Endodermal cell (in vitro differentiated cells): ENCODE results near the gene LSMEM2. TPM values are rescaled to one million over a fixed set of nuclear protein-coding genes. Genes with fewer than 3 reads are reported as not detected.

Experiments
- DNase-seq: peaks from one replicate; pipeline ENCODE4 v3.0.0-alpha.2; 2017
- H3K27ac ChIP-seq: 2 replicates; pipeline ENCODE4 v1.5.1; 2013; ENCODE audit warnings: mild to moderate bottlenecking, low read depth, low read length, moderate library complexity
- H3K27me3 ChIP-seq: 2 replicates; pipeline ENCODE4 v1.6.1; 2013; ENCODE audit warnings: mild to moderate bottlenecking, low read length, moderate library complexity; ENCODE audit not compliant: insufficient read depth, control insufficient read depth, poor library complexity, severe bottlenecking
- H3K36me3 ChIP-seq: 2 replicates; pipeline ENCODE4 v1.7.0; 2013; ENCODE audit warnings: mild to moderate bottlenecking, low read length, moderate library complexity; ENCODE audit not compliant: control insufficient read depth, insufficient read depth
- H3K4me1 ChIP-seq: one replicate; pipeline ENCODE4 v1.7.0; 2013; ENCODE audit warnings: low read length; ENCODE audit not compliant: control insufficient read depth, insufficient read depth
- H3K4me3 ChIP-seq: 2 replicates; pipeline ENCODE4 v1.5.1; 2013; ENCODE audit warnings: mild to moderate bottlenecking, low read length, moderate library complexity
- H3K9ac ChIP-seq: 2 replicates; pipeline ENCODE4 v1.6.1; 2013; ENCODE audit warnings: mild to moderate bottlenecking, low read length, moderate library complexity; ENCODE audit not compliant: poor library complexity, severe bottlenecking; ENCODE audit errors: extremely low read depth
- H3K9me3 ChIP-seq: 2 replicates; pipeline ENCODE4 v1.6.1; 2013; ENCODE audit warnings: mild to moderate bottlenecking, low read length, moderate library complexity; ENCODE audit not compliant: control insufficient read depth
- H3K27ac Mint-ChIP-seq: 2 replicates; pipeline ENCODE4 v1.8.0; 2020; ENCODE audit warnings: mixed read lengths
- H3K27me3 Mint-ChIP-seq: 2 replicates; pipeline ENCODE4 v1.8.0; 2021; ENCODE audit warnings: mild to moderate bottlenecking, mixed read lengths; ENCODE audit not compliant: insufficient read depth
- H3K36me3 Mint-ChIP-seq: 2 replicates; pipeline ENCODE4 v1.8.0; 2020; ENCODE audit warnings: low read depth, mixed read lengths
- H3K4me1 Mint-ChIP-seq: 2 replicates; pipeline ENCODE4 v1.8.0; 2020; ENCODE audit warnings: mixed read lengths
- H3K4me3 Mint-ChIP-seq: 2 replicates; pipeline ENCODE4 v1.8.0; 2020; ENCODE audit warnings: mild to moderate bottlenecking, moderate library complexity, mixed read lengths
- H3K9me3 Mint-ChIP-seq: 2 replicates; pipeline ENCODE4 v1.8.0; 2020; ENCODE audit warnings: mild to moderate bottlenecking, mixed read lengths
- CTCF ChIP-seq: fragments of 200-600 bp; sonication (generic); conservative IDR thresholded peaks from 2 replicates; pipeline ENCODE4 v1.5.0; 2021; ENCODE audit warnings: antibody characterized with exemption, mild to moderate bottlenecking
- WGBS, 2 experiments: methylation state at CpG; one replicate each; pipeline versions ENCODE4 v1.1.5 to v1.1.7; 2013; ENCODE audit warnings: missing lambda C conversion rate in 2 of 2, mixed read lengths in 1 of 2; ENCODE audit not compliant: insufficient coverage in 1 of 2, insufficient read length in 1 of 2; 5-methylcytosine and 5-hydroxymethylcytosine counted together
- total RNA-seq, 2 donors: library from RNA; stranded (reverse); fragmentation: NEBNext Ultra II Directional in 1 of 2; extraction: Animal tissue kit (Norgen Biotek cat#: 25700) in 1 of 2; gene quantifications; 2 replicates in 1 of 2; 3 replicates in 1 of 2; pipeline ENCODE4 v1.2.1, GENCODE V29; 2021

The LSMEM2 gene
- total RNA-seq, 2 donors from 2014 or later = not detected

- no peaks in the 10 kb centered on the region for H3K9me3 Mint-ChIP-seq
- H3K27me3 Mint-ChIP-seq = no peaks in the 10 kb centered on the region
- H3K4me3 Mint-ChIP-seq = no peak overlapping the region
- 94 to 95% methylated on average over 14 to 18 of the region's 18 CpGs for WGBS, 2 experiments
- Histone ChIP-seq H3K4me3 (no peak overlapping the region), H3K4me1 (peaks cover 3% of the 10 kb centered on the region), H3K27me3 (no peaks in the 10 kb centered on the region), H3K9ac (no peak overlapping the region), H3K36me3 (no peaks in the 10 kb centered on the region), H3K27ac (no peak overlapping the region), H3K9me3 (no peaks in the 10 kb centered on the region)
- no peak for TF ChIP-seq CTCF
- H3K27ac Mint-ChIP-seq = no peak overlapping the region
- H3K36me3 Mint-ChIP-seq = peaks cover 2% of the 10 kb centered on the region
- peaks cover 17% of the 10 kb centered on the region for H3K4me1 Mint-ChIP-seq
- peak; percentile 35 for DNase-seq
These were observed 18.0 kb downstream of the LSMEM2 start for GRCh38 chr3:50296721-50297383.

- Mint-ChIP-seq H3K4me3 (no peak overlapping the region), H3K9me3 (no peaks in the 10 kb centered on the region), H3K36me3 (peaks cover 2% of the 10 kb centered on the region), H3K27ac (no peak overlapping the region), H3K27me3 (no peaks in the 10 kb centered on the region), H3K4me1 (peaks cover 17% of the 10 kb centered on the region)
- H3K27ac ChIP-seq = no peak overlapping the region
- no peaks in the 10 kb centered on the region for H3K9me3 ChIP-seq
- H3K36me3 ChIP-seq = no peaks in the 10 kb centered on the region
- H3K9ac ChIP-seq = no peak overlapping the region
- WGBS, 2 experiments = 95 to 100% methylated on average over 1 to 2 of the region's 2 CpGs
- H3K4me1 ChIP-seq = peaks cover 3% of the 10 kb centered on the region
- DNase-seq = peak; percentile 39
- no peaks in the 10 kb centered on the region for H3K27me3 ChIP-seq
- H3K4me3 ChIP-seq = no peak overlapping the region
- no peak for TF ChIP-seq CTCF
These were observed 18.5 kb downstream of the LSMEM2 start for GRCh38 chr3:50297384-50297775.

GRCh38 chr3:50297896-50298725, 19.2 kb downstream of the LSMEM2 start:
- peak overlapping the region; percentile 62 for H3K9ac ChIP-seq
- peak overlapping the region; percentile 17 for H3K27ac Mint-ChIP-seq

More at GRCh38 chr3:50297896-50298725, 19.2 kb downstream of the LSMEM2 start:
- Mint-ChIP-seq H3K4me3 (peak overlapping the region; percentile 82), H3K36me3 (peaks cover 2% of the 10 kb centered on the region), H3K9me3 (no peaks in the 10 kb centered on the region), H3K27me3 (no peaks in the 10 kb centered on the region), H3K4me1 (peaks cover 16% of the 10 kb centered on the region)
- peaks cover 3% of the 10 kb centered on the region for H3K4me1 ChIP-seq
- no peaks in the 10 kb centered on the region for H3K27me3 ChIP-seq
- H3K9me3 ChIP-seq = no peaks in the 10 kb centered on the region
- no peak overlapping the region for H3K27ac ChIP-seq
- WGBS, 2 experiments = 72 to 80% methylated on average over 7 to 9 of the region's 9 CpGs
- H3K36me3 ChIP-seq = no peaks in the 10 kb centered on the region
- peak; percentile 60 for TF ChIP-seq CTCF
- H3K4me3 ChIP-seq = peak overlapping the region; percentile 94
- DNase-seq = peak; percentile 54
